HFFc6 (cell line): Measurements from ENCODE around the gene NKX2-1. TPM values are rescaled to one million over a fixed set of nuclear protein-coding genes. Genes with fewer than 3 reads are reported as not detected.

Experiments used
- DNase-seq: peaks from one replicate; pipeline ENCODE4 v3.0.0-alpha.2; 2018
- H3K27ac Mint-ChIP-seq: 2 replicates; pipeline ENCODE4 v1.8.0; 2020; ENCODE audit warnings: mild to moderate bottlenecking, mixed read lengths
- H3K27me3 Mint-ChIP-seq: 2 replicates; pipeline ENCODE4 v1.8.0; 2021; ENCODE audit warnings: mild to moderate bottlenecking, moderate library complexity, mixed read lengths; ENCODE audit not compliant: insufficient read depth
- H3K36me3 Mint-ChIP-seq: 2 replicates; pipeline ENCODE4 v1.8.0; 2021; ENCODE audit warnings: low read depth, mixed read lengths
- H3K4me1 Mint-ChIP-seq: 2 replicates; pipeline ENCODE4 v1.8.0; 2020; ENCODE audit warnings: low read depth, mixed read lengths
- H3K4me3 Mint-ChIP-seq: 2 replicates; pipeline ENCODE4 v1.8.0; 2020; ENCODE audit warnings: mild to moderate bottlenecking, moderate library complexity, mixed read lengths
- H3K9me3 Mint-ChIP-seq: 2 replicates; pipeline ENCODE4 v1.8.0; 2020; ENCODE audit warnings: mild to moderate bottlenecking, mixed read lengths
- total RNA-seq, 6 experiments: library from RNA; stranded (reverse); fragmentation: NEBNext Ultra II Directional; extraction: Animal tissue kit (Norgen Biotek cat#: 25700); gene quantifications; 2 replicates in 1 of 6; 3 replicates in 5 of 6; pipeline ENCODE4 v1.2.3, GENCODE V29; 2021
- TF ChIP-seq, protein P1 (sequence below): fragments of 200-600 bp; sonication (generic); IDR thresholded peaks from 2 replicates; pipeline ENCODE4 v1.5.0; 2021; ENCODE audit warnings: antibody characterized with exemption, mild to moderate bottlenecking

Gene NKX2-1
- total RNA-seq, 6 experiments from 2014 or later, result not detected

DNA sequence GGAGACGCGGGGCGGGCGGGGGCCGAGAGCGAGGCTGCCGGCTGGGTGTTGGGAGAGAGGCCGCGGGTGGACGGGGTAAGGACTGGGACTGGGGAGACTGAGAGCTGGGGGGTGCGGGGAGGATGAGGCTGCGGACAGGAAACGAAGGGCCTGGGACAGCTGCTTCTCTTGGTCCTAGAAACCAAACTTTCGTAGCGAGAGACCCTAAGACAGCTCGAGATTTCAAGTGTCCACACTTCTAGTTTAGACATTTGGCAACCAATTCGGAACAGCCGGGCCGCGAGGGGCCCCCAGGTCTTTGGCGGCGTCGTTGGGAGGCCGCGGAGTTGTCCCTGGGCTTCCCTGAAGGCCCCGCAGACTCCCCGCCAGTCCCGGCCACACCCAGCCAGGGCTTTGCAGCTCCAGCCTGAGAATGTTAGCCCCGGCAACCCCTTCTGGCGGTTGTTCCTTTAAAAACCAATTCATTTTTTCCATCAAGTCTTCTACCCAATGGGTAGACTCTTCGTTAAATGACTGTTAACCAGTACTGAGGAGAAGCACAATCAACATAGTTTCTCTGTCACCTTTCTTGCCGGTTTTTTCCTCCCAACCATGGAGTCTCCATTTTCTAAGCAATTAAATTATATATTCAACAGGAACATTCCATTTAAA is 11.5 kb downstream of the NKX2-1 start:
- Mint-ChIP-seq H3K4me1 (no peaks in the 10 kb centered on the region), H3K27ac (no peak overlapping the region), H3K9me3 (peaks cover 4% of the 10 kb centered on the region; the same call in 1 of the 2 replicates), H3K27me3 (peaks cover 67% of the 10 kb centered on the region), H3K4me3 (no peak overlapping the region), H3K36me3 (peaks cover 3% of the 10 kb centered on the region; the same call in 1 of the 2 replicates)
- TF ChIP-seq, protein P1, sequence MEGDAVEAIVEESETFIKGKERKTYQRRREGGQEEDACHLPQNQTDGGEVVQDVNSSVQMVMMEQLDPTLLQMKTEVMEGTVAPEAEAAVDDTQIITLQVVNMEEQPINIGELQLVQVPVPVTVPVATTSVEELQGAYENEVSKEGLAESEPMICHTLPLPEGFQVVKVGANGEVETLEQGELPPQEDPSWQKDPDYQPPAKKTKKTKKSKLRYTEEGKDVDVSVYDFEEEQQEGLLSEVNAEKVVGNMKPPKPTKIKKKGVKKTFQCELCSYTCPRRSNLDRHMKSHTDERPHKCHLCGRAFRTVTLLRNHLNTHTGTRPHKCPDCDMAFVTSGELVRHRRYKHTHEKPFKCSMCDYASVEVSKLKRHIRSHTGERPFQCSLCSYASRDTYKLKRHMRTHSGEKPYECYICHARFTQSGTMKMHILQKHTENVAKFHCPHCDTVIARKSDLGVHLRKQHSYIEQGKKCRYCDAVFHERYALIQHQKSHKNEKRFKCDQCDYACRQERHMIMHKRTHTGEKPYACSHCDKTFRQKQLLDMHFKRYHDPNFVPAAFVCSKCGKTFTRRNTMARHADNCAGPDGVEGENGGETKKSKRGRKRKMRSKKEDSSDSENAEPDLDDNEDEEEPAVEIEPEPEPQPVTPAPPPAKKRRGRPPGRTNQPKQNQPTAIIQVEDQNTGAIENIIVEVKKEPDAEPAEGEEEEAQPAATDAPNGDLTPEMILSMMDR, result no peak
- DNase-seq, result no peak

DNA sequence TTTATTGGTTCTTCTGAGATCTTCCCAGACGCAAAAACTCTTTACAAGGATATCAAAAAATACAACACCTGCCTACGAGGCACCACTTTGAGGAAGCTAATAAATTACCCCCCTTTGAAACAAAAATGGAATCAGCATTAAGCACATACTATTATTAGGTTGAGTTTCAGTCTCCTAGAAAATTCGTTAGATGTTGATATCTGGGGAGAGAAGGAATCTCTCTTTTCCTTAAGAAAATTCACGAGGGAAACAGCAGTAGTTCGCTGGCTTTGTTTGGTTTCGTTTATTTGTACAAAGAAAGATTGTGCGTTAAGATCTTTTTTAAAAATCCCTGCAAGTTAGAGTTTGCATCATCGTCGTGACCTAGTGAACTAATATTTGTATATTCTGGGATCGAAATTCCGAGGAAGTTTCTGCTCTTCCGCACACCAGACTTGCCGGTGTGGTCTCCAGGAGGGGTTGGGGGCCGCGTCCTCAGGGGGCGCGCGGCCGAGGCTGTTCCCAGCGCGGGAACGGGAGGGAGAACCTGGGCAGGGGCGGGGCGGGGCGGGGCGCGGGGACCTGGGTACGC is 12.1 kb downstream of the NKX2-1 start:
- peaks cover 4% of the 10 kb centered on the region; the same call in 1 of the 2 replicates for H3K9me3 Mint-ChIP-seq
- peaks cover 4% of the 10 kb centered on the region; the same call in 1 of the 2 replicates for H3K36me3 Mint-ChIP-seq
- peaks cover 67% of the 10 kb centered on the region for H3K27me3 Mint-ChIP-seq
- no peak overlapping the region for H3K4me3 Mint-ChIP-seq
- TF ChIP-seq, protein P1, result no peak
- H3K27ac Mint-ChIP-seq, result no peak overlapping the region
- no peaks in the 10 kb centered on the region for H3K4me1 Mint-ChIP-seq
- no peak for DNase-seq

DNA sequence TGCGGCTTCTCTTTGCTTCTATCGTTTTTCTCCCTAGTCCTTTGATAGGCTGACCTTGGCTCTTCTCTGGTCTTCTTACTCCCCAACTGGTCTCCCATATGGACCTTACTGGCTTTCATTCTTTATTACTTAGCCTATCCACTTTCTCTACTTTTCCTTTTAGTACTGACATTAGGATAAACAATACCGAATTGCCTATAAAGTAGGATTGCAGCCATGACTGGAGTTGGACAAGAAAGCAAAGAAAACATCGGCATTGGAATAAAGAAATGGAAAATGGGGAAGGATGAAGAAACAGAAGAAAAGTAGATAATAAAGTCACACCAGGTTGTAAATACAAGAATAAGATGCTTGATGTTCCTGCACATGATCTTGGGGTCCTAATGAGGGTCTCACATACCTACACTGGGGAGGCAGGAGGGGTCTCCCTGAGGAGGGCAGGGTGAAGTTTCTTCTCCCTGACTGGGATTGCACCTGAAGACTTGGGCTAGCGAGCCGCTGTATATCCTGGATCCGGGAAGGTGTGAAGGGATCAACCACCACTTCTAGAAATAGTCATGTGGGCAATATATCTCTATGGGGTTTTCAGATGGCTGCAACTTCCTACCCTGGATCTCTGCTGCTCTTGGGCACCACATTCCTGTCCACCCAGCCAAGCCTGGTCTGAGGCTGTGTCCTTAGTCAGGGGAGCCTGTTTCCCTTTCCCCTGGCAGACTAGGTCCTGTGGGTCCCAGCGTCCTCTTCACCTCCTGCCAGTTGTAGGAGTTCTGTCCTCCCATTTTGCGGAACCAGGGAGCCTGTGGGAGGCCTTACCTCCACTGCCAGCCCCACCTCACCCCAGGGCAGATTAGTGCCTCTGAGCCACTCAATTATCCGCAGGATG is 13.1 kb downstream of the NKX2-1 start:
- H3K9me3 Mint-ChIP-seq, result peaks cover 4% of the 10 kb centered on the region; the same call in 1 of the 2 replicates
- no peak overlapping the region for H3K4me3 Mint-ChIP-seq
- peaks cover 4% of the 10 kb centered on the region; the same call in 1 of the 2 replicates for H3K36me3 Mint-ChIP-seq
- peaks cover 62% of the 10 kb centered on the region for H3K27me3 Mint-ChIP-seq
- TF ChIP-seq, protein P1, result no peak
- H3K27ac Mint-ChIP-seq, result no peak overlapping the region
- no peak for DNase-seq
- no peaks in the 10 kb centered on the region for H3K4me1 Mint-ChIP-seq

DNA sequence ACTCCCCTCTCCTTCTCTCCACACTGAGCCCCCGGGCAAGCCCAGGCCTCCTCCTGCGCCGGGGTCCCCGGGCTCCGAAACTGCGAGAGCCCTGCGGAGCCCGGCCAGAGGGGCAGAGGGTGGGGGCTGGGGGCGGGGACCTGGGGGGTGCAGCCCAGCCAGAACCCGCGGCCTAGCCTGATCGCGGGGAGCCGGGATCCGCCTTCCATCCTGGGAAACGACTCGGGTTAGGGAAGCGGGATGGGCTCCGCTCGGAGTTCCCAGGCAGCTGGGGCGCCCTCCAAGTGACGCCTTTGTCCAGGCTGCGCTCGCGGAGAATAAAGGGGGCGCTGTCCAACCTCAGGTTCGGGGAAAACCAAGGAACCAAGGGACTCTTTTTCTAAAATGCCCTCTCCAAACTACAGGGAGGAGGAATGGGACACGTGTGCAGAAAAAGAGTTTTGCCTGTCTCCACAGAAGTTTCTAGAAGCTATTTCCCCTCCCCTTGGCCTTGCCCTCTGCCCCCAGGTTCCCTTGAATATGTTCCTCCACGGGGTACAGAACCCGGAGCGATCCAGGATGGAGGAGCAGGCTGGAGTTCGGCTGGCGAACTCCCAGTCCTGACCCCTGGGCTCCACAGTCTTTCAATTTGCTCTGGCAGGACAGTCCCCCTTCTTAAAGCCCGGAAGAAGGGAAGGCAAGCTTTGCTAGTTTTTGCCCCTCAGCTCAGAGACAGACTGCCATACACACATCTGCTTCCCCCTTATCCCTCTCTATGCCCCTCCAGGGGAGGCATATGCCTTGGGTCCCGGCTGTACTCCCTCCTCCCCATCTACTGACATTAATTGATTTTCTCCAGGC is 13.9 kb downstream of the NKX2-1 start:
- TF ChIP-seq, protein P1, result peak; percentile 13; the same call in 1 of the 2 replicates
- no peak for DNase-seq

More for the DNA sequence above, 13.9 kb downstream of the NKX2-1 start:
- H3K36me3 Mint-ChIP-seq, result peaks cover 4% of the 10 kb centered on the region; the same call in 1 of the 2 replicates
- H3K4me3 Mint-ChIP-seq, result no peak overlapping the region
- H3K4me1 Mint-ChIP-seq, result no peaks in the 10 kb centered on the region
- peaks cover 4% of the 10 kb centered on the region; the same call in 1 of the 2 replicates for H3K9me3 Mint-ChIP-seq
- H3K27ac Mint-ChIP-seq, result no peak overlapping the region
- H3K27me3 Mint-ChIP-seq, result peaks cover 68% of the 10 kb centered on the region
